Spleen (tissue), 11 donors: ENCODE measurements around the gene ANOS1. TPM values are rescaled to one million over a fixed set of nuclear protein-coding genes. Genes with fewer than 3 reads are reported as not detected.
"Not testable (repeated sequence)": the region's sequence is repeated elsewhere in the genome, so short reads cannot be mapped to it uniquely, and the experiment has no call there.

Source experiments
- DNase-seq: peaks from one replicate; pipeline ENCODE4 v3.0.0-alpha.2; 2020
- H3K27ac ChIP-seq, 8 donors: fragments of 200-600 bp; sonication (generic) in 7 of 8; 1 replicate in 4 of 8; 2 replicates in 4 of 8; pipeline versions ENCODE4 v1.5.0 to v1.8.0; 2016 to 2021; ENCODE audit warnings: inconsistent platforms in 4 of 8, mild to moderate bottlenecking in 4 of 8, moderate library complexity in 1 of 8
- H3K27me3 ChIP-seq, 7 donors: fragments of 200-600 bp; sonication (generic) in 6 of 7; replicated peaks in 1 of 7; 1 replicate in 4 of 7; 2 replicates in 3 of 7; pipeline versions ENCODE4 v1.5.0 to v1.8.0; 2016 to 2021; ENCODE audit warnings: inconsistent platforms in 3 of 7, mild to moderate bottlenecking in 1 of 7
- H3K36me3 ChIP-seq, 6 donors: fragments of 200-600 bp; sonication (generic) in 5 of 6; 1 replicate in 4 of 6; 2 replicates in 2 of 6; pipeline versions ENCODE4 v1.5.0 to v1.8.0; 2016 to 2021; ENCODE audit warnings: inconsistent platforms in 2 of 6
- H3K4me1 ChIP-seq, 6 donors: fragments of 200-600 bp; sonication (generic) in 5 of 6; 1 replicate in 3 of 6; 2 replicates in 3 of 6; pipeline versions ENCODE4 v1.5.0 to v1.8.0; 2016 to 2021; ENCODE audit warnings: inconsistent platforms in 3 of 6
- H3K4me3 ChIP-seq, 8 donors: fragments of 200-600 bp; sonication (generic) in 7 of 8; 1 replicate in 4 of 8; 2 replicates in 4 of 8; pipeline versions ENCODE4 v1.5.0 to v1.8.0; 2016 to 2021; ENCODE audit warnings: inconsistent platforms in 4 of 8, mild to moderate bottlenecking in 4 of 8, moderate library complexity in 2 of 8
- H3K9me3 ChIP-seq, 8 donors: fragments of 200-600 bp; sonication (generic) in 7 of 8; 1 replicate in 4 of 8; 2 replicates in 4 of 8; pipeline versions ENCODE4 v1.5.0 to v1.8.0; 2016 to 2021; ENCODE audit warnings: inconsistent platforms in 4 of 8
- CTCF ChIP-seq, 11 experiments: fragments of 200-600 bp in 7 of 11; fragments of 450-650 bp in 4 of 11; sonication (generic) in 4 of 11; IDR thresholded peaks in 8 of 11; conservative IDR thresholded peaks in 3 of 11; 1 replicate in 7 of 11; 2 replicates in 4 of 11; pipeline versions ENCODE4 v1.4.0 to v1.8.0; 2016 to 2021; ENCODE audit warnings: antibody characterized with exemption in 11 of 11, inconsistent platforms in 4 of 11, mild to moderate bottlenecking in 1 of 11
- POLR2A ChIP-seq, 3 donors: fragments of 450-650 bp; IDR thresholded peaks; one replicate each; pipeline ENCODE4 v1.5.1; 2017; ENCODE audit warnings: antibody characterized with exemption in 3 of 3, mild to moderate bottlenecking in 1 of 3
- POLR2AphosphoS5 ChIP-seq, 3 donors: sonication (generic); formaldehyde crosslinking; IDR thresholded peaks; one replicate each; pipeline ENCODE4 v1.5.1; 2017; ENCODE audit warnings: antibody characterized with exemption in 3 of 3
- WGBS, 5 donors: extraction: QIAGEN DNeasy Blood & Tissue Kit in 3 of 5; methylation state at CpG; one replicate each; pipeline versions ENCODE4 v1.1.5 to v1.1.7; 2013 to 2018; 5-methylcytosine and 5-hydroxymethylcytosine counted together
- intact Hi-C: fragments of 100-400 bp; cut with DNase I; formaldehyde crosslinking; loops from one replicate; pipeline ENCODE4 v1.15.0; 2023; ENCODE audit warnings: low total_unique reads
- polyA plus RNA-seq, 3 donors: library from polyadenylated mRNA; stranded (reverse); fragments of 200-250 nt; gene quantifications; one replicate each; pipeline ENCODE4 v1.2.1, GENCODE V29; 2013
- total RNA-seq, 7 donors: library from RNA; depleted of rRNA in 3 of 7; stranded (reverse); fragments of >200 nt in 3 of 7; fragmentation: NEBNext Ultra II Directional in 4 of 7; extraction: Animal tissue kit (Norgen Biotek cat#: 25700) in 4 of 7; gene quantifications; one replicate each; pipeline versions ENCODE4 v1.1.0 to v1.2.1, GENCODE V29; 2016 to 2021
- donor health status: healthy with polysubstance abuse.
- donor health status: DM: no; HTN: no; CAD: no; lungs with moderate emphysema.
- donor health status: DM: no; HTN: no; CAD: no.
- donor health status: Bipolar disorder and iron deficiency.
- donor health status: healthy.
- donor health status: DM: no; HTN: no; CAD: no.
- donor health status: DM: yes; HTN: yes; CAD: no.

The ANOS1 gene
- total and polyA plus RNA-seq, 10 donors = 0.26 to 3.9 (median 0.91) TPM

DNA sequence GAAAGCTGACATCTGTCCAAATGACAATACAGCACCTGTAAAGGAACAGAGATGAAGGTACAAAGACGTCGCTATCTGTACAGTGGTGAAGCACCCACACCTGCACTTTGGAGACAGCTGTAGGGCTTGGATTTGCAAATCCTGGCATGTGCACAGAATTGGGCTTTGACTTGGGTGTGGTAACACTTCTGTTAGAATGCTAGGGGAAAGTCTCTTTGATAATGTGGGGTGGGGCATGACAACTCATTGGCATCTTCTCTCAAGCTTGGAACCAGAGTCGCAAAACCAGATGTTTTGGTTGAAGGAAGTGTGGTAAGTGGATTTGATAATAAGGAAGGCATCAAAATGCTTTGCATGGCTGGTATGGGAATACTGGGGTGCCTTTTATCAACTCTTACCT is 211.8 kb downstream of the ANOS1 start:
- 44 to 71% (median 58%) methylated on average over 3 of the region's 3 CpGs for WGBS, 5 donors
- Histone ChIP-seq H3K27ac (no peak overlapping the region), H3K4me1 (no peaks in the 10 kb centered on the region), H3K27me3 (no peaks in the 10 kb centered on the region), H3K4me3 (no peak overlapping the region), H3K36me3 (no peaks in the 10 kb centered on the region), H3K9me3 (peaks cover 0 to 4% (median 0%) of the 10 kb centered on the region in 8 donors)
- no peak for TF ChIP-seq CTCF (IDR thresholded peaks at IDR 0.05 in 8 of 11, conservative IDR thresholded peaks at IDR 0.05 in 3 of 11)
- no peak for TF ChIP-seq POLR2A (IDR thresholded peaks at IDR 0.05)
- TF ChIP-seq POLR2AphosphoS5 (IDR thresholded peaks at IDR 0.05) = no peak
- intact Hi-C loops = no loop called here
- DNase-seq = no peak

DNA sequence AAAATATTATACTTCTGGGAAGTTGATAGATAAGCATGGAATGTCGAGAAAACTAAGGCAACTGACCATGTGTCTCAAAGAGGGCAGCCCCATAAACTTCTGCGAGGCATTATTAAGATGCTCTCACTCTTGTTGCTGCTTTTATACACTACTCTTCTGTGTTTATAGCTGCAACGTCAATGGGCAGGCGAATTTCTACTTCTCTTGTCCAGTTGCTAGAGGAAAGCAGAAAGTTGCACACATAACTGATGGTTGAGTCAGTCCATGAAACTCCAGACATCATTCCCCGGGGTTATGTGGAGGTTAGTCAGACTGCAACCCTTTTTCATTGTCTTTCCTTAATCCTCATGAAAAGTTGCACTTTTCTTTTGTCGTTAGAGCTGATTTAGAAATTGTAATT is 227.5 kb downstream of the ANOS1 start:
- Histone ChIP-seq H3K4me1 (no peaks in the 10 kb centered on the region), H3K4me3 (no peak overlapping the region), H3K27ac (no peak overlapping the region), H3K27me3 (no peaks in the 10 kb centered on the region), H3K9me3 (no peaks in the 10 kb centered on the region), H3K36me3 (no peaks in the 10 kb centered on the region)
- 68 to 87% (median 74%) methylated on average over 6 of the region's 6 CpGs for WGBS, 5 donors
- TF ChIP-seq POLR2A (IDR thresholded peaks at IDR 0.05) = no peak
- TF ChIP-seq CTCF (IDR thresholded peaks at IDR 0.05 in 8 of 11, conservative IDR thresholded peaks at IDR 0.05 in 3 of 11) = no peak
- TF ChIP-seq POLR2AphosphoS5 (IDR thresholded peaks at IDR 0.05) = no peak
- intact Hi-C loops = no loop called here
- no peak for DNase-seq

DNA sequence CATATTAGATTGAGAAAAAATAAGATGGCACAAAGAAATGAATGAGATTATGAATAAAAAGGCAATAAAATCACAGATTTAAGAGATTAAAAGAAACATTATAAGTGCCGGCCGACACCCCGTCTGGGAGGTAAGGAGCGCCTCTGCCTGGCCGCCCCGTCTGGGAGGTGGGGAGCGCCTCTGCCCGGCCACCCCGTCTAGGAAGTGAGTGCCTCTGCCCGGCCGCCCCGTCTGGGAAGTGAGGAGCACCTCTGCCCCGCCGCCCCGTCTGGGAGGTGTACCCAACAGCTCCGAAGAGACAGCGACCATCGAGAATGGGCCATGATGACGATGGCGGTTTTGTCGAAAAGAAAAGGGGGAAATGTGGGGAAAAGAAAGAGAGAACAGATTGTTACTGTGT is 229.8 kb downstream of the ANOS1 start:
- H3K4me1 ChIP-seq, H3K9me3 ChIP-seq, intact Hi-C loops, H3K27ac ChIP-seq, DNase-seq, H3K36me3 ChIP-seq, H3K27me3 ChIP-seq, H3K4me3 ChIP-seq: not testable (repeated sequence)
- 84 to 97% (median 91%) methylated on average over 15 to 21 of the region's 21 CpGs for WGBS, 5 donors

DNA sequence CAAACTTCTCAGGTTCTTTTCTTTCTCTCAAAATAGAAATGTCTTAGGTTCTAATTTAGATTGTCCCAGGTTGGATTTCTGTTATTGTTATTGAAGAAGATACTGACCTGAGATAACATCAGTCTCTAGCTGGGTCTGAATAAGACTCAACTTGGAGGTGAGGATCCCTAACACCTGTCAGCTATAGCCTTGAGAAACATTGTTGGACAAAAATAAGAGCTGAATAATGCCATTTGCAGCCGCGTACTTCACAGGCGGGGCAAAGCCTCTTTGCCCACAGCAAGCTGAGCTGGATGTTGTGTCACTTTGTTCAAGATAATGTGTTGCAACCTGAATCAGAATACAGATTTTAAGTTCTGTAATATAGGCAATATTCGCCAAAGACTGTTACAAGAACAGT is 231.7 kb downstream of the ANOS1 start:
- Histone ChIP-seq H3K9me3 (no peaks in the 10 kb centered on the region), H3K36me3 (no peaks in the 10 kb centered on the region), H3K27ac (no peak overlapping the region), H3K27me3 (no peaks in the 10 kb centered on the region), H3K4me3 (no peak overlapping the region), H3K4me1 (no peaks in the 10 kb centered on the region)
- intact Hi-C loops = no loop called here
- no peak for DNase-seq
- no peak for TF ChIP-seq POLR2AphosphoS5 (IDR thresholded peaks at IDR 0.05)
- TF ChIP-seq CTCF (IDR thresholded peaks at IDR 0.05 in 8 of 11, conservative IDR thresholded peaks at IDR 0.05 in 3 of 11) = no peak
- no peak for TF ChIP-seq POLR2A (IDR thresholded peaks at IDR 0.05)
- 91 to 96% (median 93%) methylated on average over 4 of the region's 4 CpGs for WGBS, 5 donors

- 75 to 80% (median 80%) methylated on average over 4 of the region's 4 CpGs for WGBS, 5 donors
- DNase-seq, H3K27me3 ChIP-seq, H3K9me3 ChIP-seq, H3K27ac ChIP-seq, H3K4me3 ChIP-seq, H3K36me3 ChIP-seq, intact Hi-C loops, H3K4me1 ChIP-seq: not testable (repeated sequence)
Observed at GRCh38 chrX:8495036-8495435, 236.9 kb downstream of the ANOS1 start.
